Lower leg skin (tissue), 4 donors: ENCODE measurements around the gene DGCR8. TPM values are rescaled to one million over a fixed set of nuclear protein-coding genes. Genes with fewer than 3 reads are reported as not detected.

ENCODE experiments used
- DNase-seq, 2 donors: peaks; one replicate each; pipeline ENCODE4 v3.0.0-alpha.2; 2019; ENCODE audit warnings: low spot score in 2 of 2
- H3K4me3 ChIP-seq: fragments of 200-600 bp; sonication (generic); 2 replicates; pipeline ENCODE4 v1.5.1; 2017; ENCODE audit warnings: mild to moderate bottlenecking, low read depth; ENCODE audit not compliant: poor library complexity, severe bottlenecking
- CTCF ChIP-seq, 3 donors: fragments of 450-650 bp; IDR thresholded peaks; one replicate each; pipeline ENCODE4 v1.5.1; 2016; ENCODE audit warnings: antibody characterized with exemption in 3 of 3, mild to moderate bottlenecking in 3 of 3, moderate library complexity in 2 of 3
- POLR2A ChIP-seq, 2 donors: fragments of 450-650 bp; IDR thresholded peaks; one replicate each; pipeline ENCODE4 v1.6.1; 2016 to 2017; ENCODE audit warnings: antibody characterized with exemption in 2 of 2, mild to moderate bottlenecking in 1 of 2, moderate library complexity in 1 of 2
- WGBS, 2 donors: methylation state at CpG; one replicate each; pipeline ENCODE4 v1.1.5; 2018; 5-methylcytosine and 5-hydroxymethylcytosine counted together
- intact Hi-C: fragments of 100-400 bp; cut with DNase I; formaldehyde crosslinking; loops from one replicate; pipeline ENCODE4 v1.15.0; 2023; ENCODE audit warnings: low total_unique reads
- total RNA-seq, 4 donors: library from RNA; depleted of rRNA; stranded (reverse); fragments of >200 nt; gene quantifications; one replicate each; pipeline ENCODE4 v1.1.0, GENCODE V29; 2016

The DGCR8 gene
- total RNA-seq, 4 donors from 2014 or later: 14.8 to 28.2 (median 21.8) TPM

- no peak for TF ChIP-seq CTCF (IDR thresholded peaks at IDR 0.05)
- TF ChIP-seq POLR2A (IDR thresholded peaks at IDR 0.05): no peak
- intact Hi-C loops: no loop called here
- H3K4me3 ChIP-seq: no peak overlapping the region
- no peak for DNase-seq
- WGBS, 2 donors: 91 to 92% methylated on average over 6 of the region's 6 CpGs
Measured at GRCh38 chr22:20054485-20054884, 25.6 kb upstream of the DGCR8 start.

- intact Hi-C loops: no loop called here
- 86 to 100% methylated on average over 2 of the region's 2 CpGs for WGBS, 2 donors
- DNase-seq: no peak
- no peak for TF ChIP-seq POLR2A (IDR thresholded peaks at IDR 0.05)
- TF ChIP-seq CTCF (IDR thresholded peaks at IDR 0.05): no peak
- no peak overlapping the region for H3K4me3 ChIP-seq
Measured at GRCh38 chr22:20055144-20055543, 24.9 kb upstream of the DGCR8 start.

- 93% methylated on average over 15 of the region's 15 CpGs for WGBS, 2 donors
Measured at GRCh38 chr22:20055654-20056053, 24.4 kb upstream of the DGCR8 start.

GRCh38 chr22:20056161-20056560, 23.9 kb upstream of the DGCR8 start:
- 90 to 93% methylated on average over 10 of the region's 10 CpGs for WGBS, 2 donors
- DNase-seq: no peak
- TF ChIP-seq CTCF (IDR thresholded peaks at IDR 0.05) (no peak), POLR2A (IDR thresholded peaks at IDR 0.05) (no peak)
- no peak overlapping the region for H3K4me3 ChIP-seq
- intact Hi-C loops: no loop called here

More at GRCh38 chr22:20055654-20056053, 24.4 kb upstream of the DGCR8 start:
- intact Hi-C loops: no loop called here
- no peak overlapping the region for H3K4me3 ChIP-seq
- TF ChIP-seq CTCF (IDR thresholded peaks at IDR 0.05): no peak
- TF ChIP-seq POLR2A (IDR thresholded peaks at IDR 0.05): no peak
- DNase-seq: no peak

GRCh38 chr22:20056696-20057386, 23.2 kb upstream of the DGCR8 start:
- 87 to 95% methylated on average over 16 of the region's 16 CpGs for whole genome bisulfite sequencing, 2 donors
- no peak for TF ChIP-seq CTCF (IDR thresholded peaks at IDR 0.05)
- no peak for TF ChIP-seq POLR2A (IDR thresholded peaks at IDR 0.05)
- DNase-seq: no peak
- no peak overlapping the region for H3K4me3 ChIP-seq
- intact Hi-C loops: no loop called here
